ENCODE data around the gene GRM1. TPM values are rescaled to one million over a fixed set of nuclear protein-coding genes. Genes with fewer than 3 reads are reported as not detected.

GRM1 gene
- total RNA-seq, 6 experiments from 2014 or later = not detected

GRCh38 chr6:146041282-146041681, 12.4 kb downstream of the GRM1 start:
- H3K27me3 Mint-ChIP-seq (ENCODE audit: insufficient read depth) = no peaks in the 10 kb centered on the region
- no peak for DNase-seq
- no peaks in the 10 kb centered on the region for H3K4me1 Mint-ChIP-seq (ENCODE audit: low read depth)
- no peak overlapping the region for H3K4me3 Mint-ChIP-seq
- no peak for TF ChIP-seq CTCF (IDR thresholded peaks at IDR 0.05)
- peaks cover 10% of the 10 kb centered on the region; the same call in 1 of the 2 replicates for H3K36me3 Mint-ChIP-seq (ENCODE audit: low read depth)
- H3K9me3 Mint-ChIP-seq = peaks cover 45% of the 10 kb centered on the region
- H3K27ac Mint-ChIP-seq = no peak overlapping the region

- H3K36me3 Mint-ChIP-seq (ENCODE audit: low read depth) = no peaks in the 10 kb centered on the region
- DNase-seq = no peak
- peaks cover 5% of the 10 kb centered on the region for H3K9me3 Mint-ChIP-seq
- no peak for TF ChIP-seq CTCF (IDR thresholded peaks at IDR 0.05)
- H3K27me3 Mint-ChIP-seq (ENCODE audit: insufficient read depth) = no peaks in the 10 kb centered on the region
- no peak overlapping the region for H3K4me3 Mint-ChIP-seq
- H3K4me1 Mint-ChIP-seq (ENCODE audit: low read depth) = no peaks in the 10 kb centered on the region
- H3K27ac Mint-ChIP-seq = no peak overlapping the region
Measured at GRCh38 chr6:146047371-146047770, 18.5 kb downstream of the GRM1 start.

- no peaks in the 10 kb centered on the region for H3K36me3 Mint-ChIP-seq (ENCODE audit: low read depth)
- H3K4me1 Mint-ChIP-seq (ENCODE audit: low read depth) = no peaks in the 10 kb centered on the region
- no peak for DNase-seq
- H3K27ac Mint-ChIP-seq = no peak overlapping the region
- H3K9me3 Mint-ChIP-seq = no peaks in the 10 kb centered on the region; the same call in none of the 2 replicates
- H3K27me3 Mint-ChIP-seq (ENCODE audit: insufficient read depth) = no peaks in the 10 kb centered on the region
- H3K4me3 Mint-ChIP-seq = no peak overlapping the region
- no peak for TF ChIP-seq CTCF (IDR thresholded peaks at IDR 0.05)
Measured at GRCh38 chr6:146050168-146050567, 21.3 kb downstream of the GRM1 start.

- Mint-ChIP-seq H3K36me3 (ENCODE audit: low read depth) (no peaks in the 10 kb centered on the region), H3K9me3 (peaks cover 26% of the 10 kb centered on the region), H3K27me3 (ENCODE audit: insufficient read depth) (no peaks in the 10 kb centered on the region), H3K27ac (no peak overlapping the region), H3K4me3 (no peak overlapping the region), H3K4me1 (ENCODE audit: low read depth) (no peaks in the 10 kb centered on the region)
- TF ChIP-seq CTCF (IDR thresholded peaks at IDR 0.05) = no peak
- no peak for DNase-seq
Measured at GRCh38 chr6:146056506-146056905, 27.6 kb downstream of the GRM1 start.

GRCh38 chr6:146065690-146066089, 36.8 kb downstream of the GRM1 start:
- Mint-ChIP-seq H3K27ac (no peak overlapping the region), H3K27me3 (ENCODE audit: insufficient read depth) (no peaks in the 10 kb centered on the region), H3K36me3 (ENCODE audit: low read depth) (no peaks in the 10 kb centered on the region), H3K9me3 (peaks cover 32% of the 10 kb centered on the region), H3K4me3 (no peak overlapping the region), H3K4me1 (ENCODE audit: low read depth) (no peaks in the 10 kb centered on the region)
- DNase-seq = no peak
- TF ChIP-seq CTCF (IDR thresholded peaks at IDR 0.05) = no peak

- TF ChIP-seq CTCF (IDR thresholded peaks at IDR 0.05) = no peak
- DNase-seq = no peak
- no peak overlapping the region for H3K4me3 Mint-ChIP-seq
- H3K4me1 Mint-ChIP-seq (ENCODE audit: low read depth) = no peaks in the 10 kb centered on the region
- H3K27ac Mint-ChIP-seq = no peak overlapping the region
- H3K36me3 Mint-ChIP-seq (ENCODE audit: low read depth) = no peaks in the 10 kb centered on the region
- H3K27me3 Mint-ChIP-seq (ENCODE audit: insufficient read depth) = no peaks in the 10 kb centered on the region
- peaks cover 29% of the 10 kb centered on the region for H3K9me3 Mint-ChIP-seq
Measured at GRCh38 chr6:146066506-146066905, 37.6 kb downstream of the GRM1 start.

All from HFFc6 (cell line).